GM18498 (cell line): ENCODE data around the gene RANBP1.
A peak's percentile ranks its signal among the peaks of the same experiment; 100 is the strongest.

Experiments used
- ATAC-seq: cut with Tn5 transposase; IDR thresholded peaks from one replicate; pipeline ENCODE4 v1.9.1; 2021; ENCODE audit warnings: mild to moderate bottlenecking, moderate library complexity; ENCODE audit not compliant: unreplicated experiment

Gene RANBP1

GRCh38 chr22:20106849-20107237, 9.1 kb upstream of the RANBP1 start:
- no peak for ATAC-seq

GRCh38 chr22:20107471-20107901, 8.4 kb upstream of the RANBP1 start:
- no peak for ATAC-seq

- ATAC-seq: no peak
Measured at GRCh38 chr22:20107951-20108756, 7.8 kb upstream of the RANBP1 start.

GRCh38 chr22:20108757-20109230, 7.1 kb upstream of the RANBP1 start:
- no peak for ATAC-seq

- no peak for ATAC-seq
Measured at GRCh38 chr22:20109411-20110358, 6.2 kb upstream of the RANBP1 start.

- ATAC-seq: no peak
Measured at GRCh38 chr22:20110359-20110985, 5.4 kb upstream of the RANBP1 start.

- no peak for ATAC-seq
Measured at GRCh38 chr22:20111045-20111688, 4.7 kb upstream of the RANBP1 start.

- ATAC-seq: no peak
Measured at GRCh38 chr22:20111689-20112622, 3.9 kb upstream of the RANBP1 start.

GRCh38 chr22:20112623-20113511, 3.0 kb upstream of the RANBP1 start:
- ATAC-seq: no peak

- ATAC-seq: no peak
Measured at GRCh38 chr22:20113551-20114310, 2.2 kb upstream of the RANBP1 start.

- no peak for ATAC-seq
Measured at GRCh38 chr22:20114506-20115475, 1.1 kb upstream of the RANBP1 start.

GRCh38 chr22:20116376-20116950, 559 bp downstream of the RANBP1 start:
- ATAC-seq: no peak

- peak; percentile 77 for ATAC-seq
Measured at GRCh38 chr22:20116951-20117632, 1.2 kb downstream of the RANBP1 start, which contains the start of gene TRMT2A. Gene TRMT2A, minus strand, starts transcription at chr22:20117226. Its CDS starts 320 bp downstream, at chr22:20116906.

- ATAC-seq: peak; percentile 23
Measured at GRCh38 chr22:20117633-20118299, 1.9 kb downstream of the RANBP1 start.
